ENCODE results near the gene SAP25. TPM values are rescaled to one million over a fixed set of nuclear protein-coding genes. Genes with fewer than 3 reads are reported as not detected.

Gene SAP25
- total RNA-seq: 1 to 10 TPM; 2.4 to 8.4 (median 4.6) TPM

- TF ChIP-seq EP300 (IDR thresholded peaks at IDR 0.05) (no peak), CTCF (IDR thresholded peaks at IDR 0.05) (no peak), POLR2A (IDR thresholded peaks at IDR 0.05) (no peak)
- 91% methylated on average over 69 to 70 of the region's 70 CpGs for WGBS, 2 donors
- no peak within 1 kb of the TSS for H3K4me3 ChIP-seq
- no peak within 1 kb of the TSS for H3K27ac ChIP-seq
- H3K4me1 ChIP-seq: peaks cover 0 to 33% (median 14%) of the 10 kb centered on the region in 4 donors
- peaks cover 0 to 4% of the 10 kb centered on the region in 2 donors for H3K27me3 ChIP-seq
- H3K36me3 ChIP-seq: peaks cover 0 to 70% (median 40%) of the 10 kb centered on the region in 3 donors
- H3K9me3 ChIP-seq: no peaks in the 10 kb centered on the region
- DNase-seq (ENCODE audit: low spot score in 2 of 2): no peak
Observed at GRCh38 chr7:100573691-100574361, at the start of gene SAP25. SAP25 (minus strand) TSS chr7:100573900; CDS start chr7:100573742, 158 bp downstream.

- H3K4me1 ChIP-seq: peaks cover 0 to 6% (median 2%) of the 10 kb centered on the region in 4 donors
- no peaks in the 10 kb centered on the region for H3K27me3 ChIP-seq
- DNase-seq (ENCODE audit: low spot score in 2 of 2): no peak
- WGBS, 2 donors: 64 to 71% methylated on average over 8 of the region's 8 CpGs
- no peaks in the 10 kb centered on the region for H3K9me3 ChIP-seq
- no peak overlapping the region for H3K27ac ChIP-seq
- TF ChIP-seq EP300 (IDR thresholded peaks at IDR 0.05): no peak
- TF ChIP-seq CTCF (IDR thresholded peaks at IDR 0.05): no peak
- no peak for TF ChIP-seq POLR2A (IDR thresholded peaks at IDR 0.05)
- H3K36me3 ChIP-seq: peaks cover 0 to 28% (median 0%) of the 10 kb centered on the region in 3 donors
- no peak overlapping the region for H3K4me3 ChIP-seq
Observed at GRCh38 chr7:100621554-100621953, 47.9 kb upstream of the SAP25 start.

GRCh38 chr7:100620804-100621203 lies 47.1 kb upstream of the SAP25 start:
- peaks cover 0 to 34% (median 0%) of the 10 kb centered on the region in 3 donors for H3K36me3 ChIP-seq
- H3K27ac ChIP-seq: no peak overlapping the region
- H3K4me1 ChIP-seq: no peaks in the 10 kb centered on the region
- WGBS, 2 donors: 93 to 95% methylated on average over 23 of the region's 23 CpGs
- H3K27me3 ChIP-seq: no peaks in the 10 kb centered on the region
- H3K4me3 ChIP-seq: no peak overlapping the region
- H3K9me3 ChIP-seq: no peaks in the 10 kb centered on the region
- no peak for DNase-seq (ENCODE audit: low spot score in 2 of 2)
- no peak for TF ChIP-seq POLR2A (IDR thresholded peaks at IDR 0.05)
- no peak for TF ChIP-seq CTCF (IDR thresholded peaks at IDR 0.05)
- no peak for TF ChIP-seq EP300 (IDR thresholded peaks at IDR 0.05)

- H3K4me3 ChIP-seq: no peak overlapping the region
- H3K27ac ChIP-seq: no peak overlapping the region
- WGBS, 2 donors: 89 to 93% methylated on average over 6 of the region's 6 CpGs
- TF ChIP-seq CTCF (IDR thresholded peaks at IDR 0.05) (no peak), POLR2A (IDR thresholded peaks at IDR 0.05) (no peak), EP300 (IDR thresholded peaks at IDR 0.05) (no peak)
- H3K36me3 ChIP-seq: peaks cover 0 to 40% (median 0%) of the 10 kb centered on the region in 3 donors
- no peaks in the 10 kb centered on the region for H3K4me1 ChIP-seq
- H3K9me3 ChIP-seq: no peaks in the 10 kb centered on the region
- no peaks in the 10 kb centered on the region for H3K27me3 ChIP-seq
- DNase-seq (ENCODE audit: low spot score in 2 of 2): no peak
Observed at GRCh38 chr7:100620239-100620638, 46.5 kb upstream of the SAP25 start.

- no peak for DNase-seq (ENCODE audit: low spot score in 2 of 2)
- H3K9me3 ChIP-seq: no peaks in the 10 kb centered on the region
- 87 to 93% methylated on average over 6 of the region's 6 CpGs for WGBS, 2 donors
- peaks cover 0 to 33% (median 0%) of the 10 kb centered on the region in 3 donors for H3K36me3 ChIP-seq
- TF ChIP-seq CTCF (IDR thresholded peaks at IDR 0.05) (no peak), POLR2A (IDR thresholded peaks at IDR 0.05) (no peak), EP300 (IDR thresholded peaks at IDR 0.05) (no peak)
- H3K4me3 ChIP-seq: no peak overlapping the region
- peaks cover 0 to 22% (median 9%) of the 10 kb centered on the region in 4 donors for H3K4me1 ChIP-seq
- H3K27me3 ChIP-seq: no peaks in the 10 kb centered on the region
- H3K27ac ChIP-seq: no peak overlapping the region
Observed at GRCh38 chr7:100614308-100614861, 40.7 kb upstream of the SAP25 start.

All from tibial nerve (tissue), 4 donors.